Lung (tissue), 12 donors: ENCODE measurements around the gene PRKG1. TPM values are rescaled to one million over a fixed set of nuclear protein-coding genes. Genes with fewer than 3 reads are reported as not detected.

Experiments
- ATAC-seq: fragments of 200-7000 bp; cut with Tn5 transposase; one replicate; pipeline ENCODE4 v1.9.1; 2020; ENCODE audit warnings: moderate number of reproducible peaks; ENCODE audit not compliant: insufficient read depth, low FRiP score
- DNase-seq, 3 donors: peaks; one replicate each; pipeline ENCODE4 v3.0.0-alpha.2; 2013 to 2017
- H3K27ac ChIP-seq, 2 donors: one replicate each; pipeline ENCODE4 v1.5.1; 2013; ENCODE audit warnings: mild to moderate bottlenecking in 2 of 2, moderate library complexity in 2 of 2, control low read depth in 1 of 2, inconsistent platforms in 1 of 2, low read depth in 1 of 2, low read length in 1 of 2
- H3K27me3 ChIP-seq, 3 donors: one replicate each; pipeline ENCODE4 v1.5.1; 2013; ENCODE audit warnings: low read length in 2 of 3; ENCODE audit not compliant: control insufficient read depth in 3 of 3, insufficient read depth in 3 of 3
- H3K36me3 ChIP-seq, 4 donors: one replicate each; pipeline ENCODE4 v1.5.1; 2013; ENCODE audit warnings: low read length in 4 of 4, mild to moderate bottlenecking in 1 of 4, moderate library complexity in 1 of 4; ENCODE audit not compliant: control insufficient read depth in 4 of 4, insufficient read depth in 4 of 4
- H3K4me1 ChIP-seq, 5 donors: one replicate each; pipeline ENCODE4 v1.5.1; 2013; ENCODE audit warnings: low read length in 5 of 5, mild to moderate bottlenecking in 2 of 5, moderate library complexity in 1 of 5; ENCODE audit not compliant: control insufficient read depth in 5 of 5, insufficient read depth in 5 of 5
- H3K4me3 ChIP-seq: one replicate; pipeline ENCODE4 v1.5.1; 2013; ENCODE audit warnings: mild to moderate bottlenecking, control low read depth, moderate library complexity
- H3K9ac ChIP-seq, 2 donors: one replicate each; pipeline ENCODE4 v1.5.1; 2013; ENCODE audit warnings: low read length in 2 of 2, control low read depth in 1 of 2; ENCODE audit not compliant: insufficient read depth in 1 of 2
- H3K9me3 ChIP-seq, 4 donors: one replicate each; pipeline ENCODE4 v1.5.1; 2013; ENCODE audit warnings: low read length in 3 of 4, mild to moderate bottlenecking in 1 of 4, moderate library complexity in 1 of 4; ENCODE audit not compliant: control insufficient read depth in 4 of 4, insufficient read depth in 3 of 4
- CTCF ChIP-seq: IDR thresholded peaks from 2 replicates; pipeline ENCODE4 v1.5.1; 2012; ENCODE audit warnings: mild to moderate bottlenecking; ENCODE audit errors: control extremely low read depth, extremely low read depth
- WGBS, 2 donors: extraction: QIAGEN DNeasy Blood & Tissue Kit; methylation state at CpG; one replicate each; pipeline ENCODE4 v1.1.7; 2013; 5-methylcytosine and 5-hydroxymethylcytosine counted together
- polyA plus RNA-seq, 2 donors: library from polyadenylated mRNA; stranded (reverse); fragments of 200-250 nt; gene quantifications; one replicate each; pipeline ENCODE4 v1.2.1, GENCODE V29; 2013
- total RNA-seq, 2 donors: library from RNA; depleted of rRNA in 1 of 2; stranded (reverse); fragments of >200 nt in 1 of 2; gene quantifications; one replicate each; pipeline ENCODE4 v1.2.1, GENCODE V29; 2014 to 2021
- donor health status: control.
- donor health status: control.
- donor health status: Bipolar disorder and iron deficiency.
- donor health status: healthy.
- donor health status: DM: yes; HTN: yes; CAD: no.

The PRKG1 gene
- total and polyA plus RNA-seq, 4 donors = 2.1 to 50.8 (median 15.1) TPM

DNA sequence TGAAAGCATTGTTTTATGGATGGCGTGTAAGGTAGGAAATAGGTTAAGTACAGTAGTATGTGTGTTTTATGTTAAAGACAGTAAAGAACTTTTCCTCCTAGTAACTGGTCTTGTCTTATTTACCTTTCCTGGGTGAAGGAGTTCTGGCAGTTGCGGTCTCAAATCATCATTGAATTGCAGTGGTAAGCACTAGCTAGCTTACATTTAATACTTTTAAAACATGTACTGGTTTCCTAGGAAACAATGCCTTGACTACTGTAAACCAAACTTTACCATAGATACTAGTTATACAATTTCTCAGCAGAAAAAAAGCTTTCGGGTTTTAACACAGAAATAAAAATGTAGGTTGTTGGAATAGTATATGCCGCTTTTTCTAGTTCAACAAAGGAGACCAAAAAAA lies 37.7 kb downstream of the PRKG1 start:
- 80 to 87% methylated on average over 4 of the region's 4 CpGs for WGBS, 2 donors
- no peak overlapping the region for H3K27ac ChIP-seq
- H3K9me3 ChIP-seq = no peaks in the 10 kb centered on the region
- H3K9ac ChIP-seq = no peak overlapping the region
- peaks cover 0 to 10% (median 0%) of the 10 kb centered on the region in 5 donors for H3K4me1 ChIP-seq
- no peak for TF ChIP-seq CTCF
- H3K4me3 ChIP-seq = no peak overlapping the region
- no peaks in the 10 kb centered on the region for H3K36me3 ChIP-seq
- no peaks in the 10 kb centered on the region for H3K27me3 ChIP-seq
- ATAC-seq = no peak
- peak in 2 of 3 donors; percentile 26 to 28 for DNase-seq

GRCh38 chr10:51113007-51113406 lies 38.7 kb downstream of the PRKG1 start:
- no peak for DNase-seq
- 94 to 99% methylated on average over 1 of the region's 1 CpG for WGBS, 2 donors
- Histone ChIP-seq H3K27ac (no peak overlapping the region), H3K4me3 (no peak overlapping the region), H3K27me3 (no peaks in the 10 kb centered on the region), H3K36me3 (no peaks in the 10 kb centered on the region), H3K4me1 (peaks cover 0 to 17% (median 0%) of the 10 kb centered on the region in 5 donors), H3K9ac (no peak overlapping the region), H3K9me3 (no peaks in the 10 kb centered on the region)
- no peak for TF ChIP-seq CTCF
- ATAC-seq = no peak

GRCh38 chr10:51117053-51117660 lies 42.9 kb downstream of the PRKG1 start:
- TF ChIP-seq CTCF = no peak
- no peaks in the 10 kb centered on the region for H3K9me3 ChIP-seq
- DNase-seq = no peak
- 74 to 86% methylated on average over 3 of the region's 3 CpGs for WGBS, 2 donors
- H3K36me3 ChIP-seq = no peaks in the 10 kb centered on the region
- H3K4me3 ChIP-seq = no peak overlapping the region
- no peak overlapping the region for H3K27ac ChIP-seq
- H3K27me3 ChIP-seq = no peaks in the 10 kb centered on the region
- no peak for ATAC-seq
- H3K4me1 ChIP-seq = peaks cover 0 to 15% (median 0%) of the 10 kb centered on the region in 5 donors
- no peak overlapping the region for H3K9ac ChIP-seq

DNA sequence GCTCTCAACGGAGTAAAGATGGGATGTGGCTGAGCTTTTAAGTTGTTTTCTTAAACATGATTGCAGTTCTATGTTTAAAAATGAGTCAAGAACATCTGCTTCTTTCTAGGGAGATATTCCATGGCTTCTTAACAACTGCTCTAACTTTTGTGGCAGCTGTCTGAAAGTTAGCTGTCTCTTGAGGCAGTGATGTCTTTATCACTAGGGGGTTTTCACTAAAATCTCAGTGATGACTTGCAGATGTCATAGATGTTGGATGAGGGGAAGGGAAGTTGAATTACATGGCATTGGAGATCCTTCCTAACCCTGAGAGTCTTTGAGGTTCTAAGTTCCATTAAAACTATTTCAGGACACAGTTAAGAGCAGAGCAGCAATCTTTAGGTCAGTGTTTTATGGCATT lies 43.5 kb downstream of the PRKG1 start:
- WGBS, 2 donors = 67 to 84% methylated on average over 1 of the region's 1 CpG
- H3K9ac ChIP-seq = no peak overlapping the region
- DNase-seq = peak in 2 of 3 donors; percentile 47 to 51
- H3K27ac ChIP-seq = no peak overlapping the region
- H3K27me3 ChIP-seq = no peaks in the 10 kb centered on the region
- peaks cover 0 to 15% (median 0%) of the 10 kb centered on the region in 5 donors for H3K4me1 ChIP-seq
- no peak for TF ChIP-seq CTCF
- no peak for ATAC-seq
- H3K36me3 ChIP-seq = no peaks in the 10 kb centered on the region
- no peak overlapping the region for H3K4me3 ChIP-seq
- no peaks in the 10 kb centered on the region for H3K9me3 ChIP-seq
